Smooth muscle cell (in vitro differentiated cells): ENCODE measurements around the gene MIDN. TPM values are rescaled to one million over a fixed set of nuclear protein-coding genes. Genes with fewer than 3 reads are reported as not detected.

Experiments
- DNase-seq: peaks from one replicate; lab custom pipeline; 2025; ENCODE audit not compliant: unreplicated experiment; lab: John Stamatoyannopoulos, UW
- H2AFZ ChIP-seq: fragments of 200-600 bp; sonication (generic); 2 replicates; pipeline ENCODE4 v1.6.0; 2016; ENCODE audit warnings: antibody characterized with exemption, low read depth, mild to moderate bottlenecking
- H3F3A ChIP-seq: fragments of 200-600 bp; sonication (generic); 2 replicates; pipeline ENCODE4 v1.6.0; 2017; ENCODE audit warnings: antibody characterized with exemption, low read depth
- H3K27ac ChIP-seq: fragments of 200-600 bp; sonication (generic); 2 replicates; pipeline ENCODE4 v1.5.1; 2016; ENCODE audit warnings: low read depth, mild to moderate bottlenecking
- H3K27me3 ChIP-seq: fragments of 200-600 bp; sonication (generic); 2 replicates; pipeline ENCODE4 v1.6.1; 2016; ENCODE audit warnings: low read depth, mild to moderate bottlenecking
- H3K36me3 ChIP-seq: fragments of 200-600 bp; sonication (generic); 2 replicates; pipeline ENCODE4 v1.5.1; 2016; ENCODE audit warnings: low read depth
- H3K4me1 ChIP-seq: fragments of 200-600 bp; sonication (generic); 2 replicates; pipeline ENCODE4 v1.5.1; 2016; ENCODE audit warnings: low read depth
- H3K4me2 ChIP-seq: fragments of 200-600 bp; sonication (generic); 2 replicates; pipeline ENCODE4 v1.6.0; 2016; ENCODE audit warnings: mild to moderate bottlenecking
- H3K4me3 ChIP-seq: fragments of 200-600 bp; sonication (generic); 2 replicates; pipeline ENCODE4 v1.5.1; 2016; ENCODE audit warnings: mild to moderate bottlenecking
- H3K79me2 ChIP-seq: fragments of 200-600 bp; sonication (generic); 2 replicates; pipeline ENCODE4 v1.6.0; 2016; ENCODE audit warnings: low read depth, mild to moderate bottlenecking
- H3K9ac ChIP-seq: fragments of 200-600 bp; sonication (generic); 2 replicates; pipeline ENCODE4 v1.6.0; 2016; ENCODE audit warnings: low read depth
- H3K9me3 ChIP-seq: fragments of 200-600 bp; sonication (generic); replicated peaks from 2 replicates; pipeline ENCODE4 v1.5.1; 2016; ENCODE audit warnings: low read depth
- H4K20me1 ChIP-seq: fragments of 200-600 bp; sonication (generic); 2 replicates; pipeline ENCODE4 v1.6.0; 2016; ENCODE audit warnings: low read depth
- WGBS: methylation state at CpG from one replicate; pipeline ENCODE4 v1.1.7; 2016; ENCODE audit warnings: low lambda C conversion rate; 5-methylcytosine and 5-hydroxymethylcytosine counted together
- polyA plus RNA-seq: library from polyadenylated mRNA; unstranded; fragments of >200 nt; fragmentation: Nextera tagmentation; extraction: Ambion mirVana; gene quantifications from 2 replicates; pipeline ENCODE4 v1.2.1, GENCODE V29; 2016
- total RNA-seq: library from RNA; depleted of rRNA; stranded (reverse); fragments of >200 nt; gene quantifications from 2 replicates; pipeline ENCODE4 v1.2.3, GENCODE V29; 2014
- TF ChIP-seq, protein P1 (sequence below): fragments of 200-600 bp; sonication (generic); IDR thresholded peaks from 2 replicates; pipeline ENCODE4 v1.5.1; 2017; ENCODE audit warnings: borderline replicate concordance, mild to moderate bottlenecking, antibody characterized with exemption; ENCODE audit not compliant: insufficient read depth, poor library complexity, severe bottlenecking

The MIDN gene
- total and polyA plus RNA-seq, 2 experiments from 2014 or later, result 58.5 to 65.3 TPM

DNA sequence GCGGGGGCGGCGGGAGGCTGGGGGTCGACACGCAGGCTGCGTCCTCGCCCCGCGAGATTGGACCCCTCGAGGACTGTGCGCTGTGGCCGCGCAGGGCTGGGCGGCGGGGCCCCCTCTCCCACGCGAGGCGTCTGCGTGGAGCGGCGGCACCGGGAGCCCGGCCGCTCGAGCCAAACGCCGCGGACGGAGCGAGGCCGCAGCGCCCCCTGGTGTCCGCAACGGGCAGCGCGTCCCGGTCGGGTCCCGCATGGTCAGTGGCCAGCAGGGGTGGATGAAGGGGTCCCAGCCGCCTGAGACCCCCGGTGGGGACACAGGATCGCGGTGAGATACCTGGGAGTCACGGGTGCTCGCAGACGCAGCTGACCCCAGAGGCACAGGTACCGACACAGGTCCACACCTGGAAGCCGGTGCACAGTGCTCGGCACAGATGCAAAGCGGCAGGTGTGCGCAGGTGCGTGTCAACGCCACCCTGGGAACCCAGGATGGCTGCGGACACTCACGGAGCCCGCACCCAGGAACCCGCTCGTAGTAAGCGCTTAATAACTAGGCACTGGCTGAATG lies 18.6 kb downstream of the MIDN start:
- Histone ChIP-seq H3K27ac (peak overlapping the region; percentile 97), H3K79me2 (peaks cover 24% of the 10 kb centered on the region), H3K4me1 (peaks cover 56% of the 10 kb centered on the region), H3K4me2 (peak overlapping the region; percentile 91), H2AFZ (no peak overlapping the region), H4K20me1 (peaks cover 29% of the 10 kb centered on the region), H3K36me3 (no peaks in the 10 kb centered on the region), H3K9me3 (no peaks in the 10 kb centered on the region), H3F3A (peaks cover 49% of the 10 kb centered on the region), H3K4me3 (peak overlapping the region; percentile 68), H3K27me3 (no peaks in the 10 kb centered on the region), H3K9ac (peak overlapping the region; percentile 80)
- peak; percentile 80 for DNase-seq
- TF ChIP-seq, protein P1, sequence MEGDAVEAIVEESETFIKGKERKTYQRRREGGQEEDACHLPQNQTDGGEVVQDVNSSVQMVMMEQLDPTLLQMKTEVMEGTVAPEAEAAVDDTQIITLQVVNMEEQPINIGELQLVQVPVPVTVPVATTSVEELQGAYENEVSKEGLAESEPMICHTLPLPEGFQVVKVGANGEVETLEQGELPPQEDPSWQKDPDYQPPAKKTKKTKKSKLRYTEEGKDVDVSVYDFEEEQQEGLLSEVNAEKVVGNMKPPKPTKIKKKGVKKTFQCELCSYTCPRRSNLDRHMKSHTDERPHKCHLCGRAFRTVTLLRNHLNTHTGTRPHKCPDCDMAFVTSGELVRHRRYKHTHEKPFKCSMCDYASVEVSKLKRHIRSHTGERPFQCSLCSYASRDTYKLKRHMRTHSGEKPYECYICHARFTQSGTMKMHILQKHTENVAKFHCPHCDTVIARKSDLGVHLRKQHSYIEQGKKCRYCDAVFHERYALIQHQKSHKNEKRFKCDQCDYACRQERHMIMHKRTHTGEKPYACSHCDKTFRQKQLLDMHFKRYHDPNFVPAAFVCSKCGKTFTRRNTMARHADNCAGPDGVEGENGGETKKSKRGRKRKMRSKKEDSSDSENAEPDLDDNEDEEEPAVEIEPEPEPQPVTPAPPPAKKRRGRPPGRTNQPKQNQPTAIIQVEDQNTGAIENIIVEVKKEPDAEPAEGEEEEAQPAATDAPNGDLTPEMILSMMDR, result peak; percentile 97
- WGBS, result 2% methylated on average over 55 of the region's 59 CpGs

DNA sequence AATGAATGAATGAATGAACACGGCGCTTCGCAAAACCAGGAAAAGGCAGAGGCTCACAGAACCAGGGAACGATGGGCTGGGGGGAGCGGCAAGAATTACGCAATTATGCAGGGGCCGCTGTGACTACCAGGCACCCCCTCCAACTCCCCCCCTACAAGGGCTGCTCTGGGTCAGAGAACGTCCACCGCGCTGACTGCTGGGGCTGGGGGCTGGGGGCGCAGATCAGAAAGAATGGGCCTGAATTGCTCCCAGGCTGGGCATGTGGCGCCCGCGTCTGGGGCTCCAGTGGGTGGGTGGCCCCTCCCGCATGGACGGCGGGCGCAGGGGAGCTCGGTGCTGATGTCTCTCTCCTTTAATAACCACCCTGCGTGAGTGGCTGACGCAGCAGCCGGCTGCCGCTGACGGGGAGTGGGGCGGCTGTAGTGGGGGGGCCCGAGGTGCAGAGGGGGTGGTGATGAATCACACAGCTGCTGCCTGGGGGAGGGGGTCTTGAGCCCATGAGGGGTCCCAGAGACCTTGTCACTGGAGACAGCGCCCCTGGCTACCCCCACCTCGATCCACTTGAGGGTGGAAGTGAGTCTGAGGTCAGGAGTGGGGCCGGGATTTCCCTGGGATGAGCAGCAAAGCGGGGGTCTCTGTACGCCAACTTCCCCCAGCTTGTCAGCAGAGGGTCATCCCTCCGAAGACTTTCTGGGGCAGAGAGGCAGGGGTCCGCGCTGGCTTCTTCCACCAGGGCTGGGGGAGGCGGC lies 19.3 kb downstream of the MIDN start:
- WGBS, result 22% methylated on average over 33 of the region's 35 CpGs
- Histone ChIP-seq H3K4me3 (peak overlapping the region; percentile 68), H3K4me1 (peaks cover 49% of the 10 kb centered on the region), H3K9ac (peak overlapping the region; percentile 80), H4K20me1 (peaks cover 36% of the 10 kb centered on the region), H3K4me2 (peak overlapping the region; percentile 91), H2AFZ (no peak overlapping the region), H3K27me3 (no peaks in the 10 kb centered on the region), H3K36me3 (peaks cover 4% of the 10 kb centered on the region), H3K79me2 (peaks cover 30% of the 10 kb centered on the region), H3K9me3 (no peaks in the 10 kb centered on the region), H3F3A (peaks cover 51% of the 10 kb centered on the region), H3K27ac (peak overlapping the region; percentile 82)
- TF ChIP-seq, protein P1, result no peak
- DNase-seq, result peak; percentile 41

DNA sequence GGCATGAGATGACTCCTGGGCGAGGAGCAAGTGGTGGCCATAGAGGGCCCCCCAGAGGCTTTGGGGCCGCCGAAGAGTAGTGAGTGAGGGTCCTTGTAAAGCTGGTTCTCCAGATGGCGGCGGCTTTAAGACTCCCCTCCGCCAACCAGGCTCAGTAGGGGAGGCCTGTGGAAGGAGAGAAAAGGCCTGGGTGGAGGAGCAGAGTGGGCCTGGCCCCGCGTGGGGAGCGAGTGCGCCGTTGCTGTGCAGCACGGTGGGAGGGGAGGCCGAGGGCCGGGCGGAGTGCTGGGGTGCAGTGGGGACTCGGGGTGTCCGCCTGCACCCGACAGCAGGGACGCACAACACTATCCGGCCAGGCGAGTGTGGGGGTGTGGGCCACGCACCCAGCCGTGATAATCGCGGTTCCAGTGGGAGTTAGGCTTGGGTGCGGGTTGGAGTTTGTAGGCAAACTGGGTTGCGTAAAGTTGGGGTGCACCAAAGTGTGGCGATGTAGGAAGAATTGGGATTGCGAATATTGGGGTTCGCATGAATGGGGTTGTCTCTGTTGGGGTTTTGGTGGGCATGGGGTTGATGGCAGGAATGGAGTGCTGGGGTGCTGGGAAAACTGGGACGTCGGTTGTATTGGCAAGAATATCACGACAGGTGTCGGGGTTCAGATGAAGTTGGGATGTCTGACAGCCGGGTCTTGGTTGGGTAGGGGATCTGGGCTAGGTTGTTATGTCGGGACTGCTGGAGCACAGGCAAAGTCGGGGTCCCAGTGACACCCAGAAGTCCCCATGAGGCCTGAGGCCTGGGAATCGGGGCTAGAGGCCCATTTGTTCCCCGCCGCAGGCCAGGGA lies 20.1 kb downstream of the MIDN start:
- H3K4me2 ChIP-seq, result peak overlapping the region; percentile 91
- peaks cover 8% of the 10 kb centered on the region for H3K36me3 ChIP-seq
- no peaks in the 10 kb centered on the region for H3K27me3 ChIP-seq
- DNase-seq, result no peak
- no peak overlapping the region for H3K4me3 ChIP-seq
- H3K9ac ChIP-seq, result no peak overlapping the region
- H3K27ac ChIP-seq, result peak overlapping the region; percentile 82
- peaks cover 44% of the 10 kb centered on the region for H4K20me1 ChIP-seq
- WGBS, result 66% methylated on average over 32 of the region's 40 CpGs
- peaks cover 48% of the 10 kb centered on the region for H3K4me1 ChIP-seq
- H3K9me3 ChIP-seq, result no peaks in the 10 kb centered on the region
- TF ChIP-seq, protein P1, result no peak
- H2AFZ ChIP-seq, result no peak overlapping the region
- peaks cover 54% of the 10 kb centered on the region for H3F3A ChIP-seq
- H3K79me2 ChIP-seq, result peaks cover 38% of the 10 kb centered on the region
